ENCODE data around the gene NDUFAF4. TPM values are rescaled to one million over a fixed set of nuclear protein-coding genes. Genes with fewer than 3 reads are reported as not detected.

The NDUFAF4 gene
- total RNA-seq, 1 donor: 19.3 TPM

GRCh38 chr6:96841345-96841744 lies 56.3 kb downstream of the NDUFAF4 start:
- DNase-seq (ENCODE audit: low read depth): no peak
- H3K4me3 ChIP-seq (ENCODE audit: low read depth, low read length): no peak overlapping the region
- no peak for TF ChIP-seq CTCF (IDR thresholded peaks at IDR 0.05; ENCODE audit: insufficient read depth, low read length)

Small RNA genes lying within 50 kb of the gene (small RNA-seq; reads per million reads assigned to genes)
- gene RN7SL509P: not detected

Other genes starting within 250 kb of the NDUFAF4 start
- gene GPR63, start 60.4 kb downstream of the NDUFAF4 start, total RNA-seq (ENCODE audit: low replicate concordance): under 0.01 and 0.27 TPM in 2 replicates
- 0.18 TPM in 1 of 2 replicates, not detected in the other for gene KLHL32, start 26.8 kb upstream of the NDUFAF4 start, total RNA-seq (ENCODE audit: low replicate concordance)

Measured in fibroblast of the aortic adventitia (primary cell).